Astrocyte (in vitro differentiated cells and primary cell): ENCODE data around the gene RHOBTB1. TPM values are rescaled to one million over a fixed set of nuclear protein-coding genes. Genes with fewer than 3 reads are reported as not detected.
"Not testable (repeated sequence)": the region's sequence is repeated elsewhere in the genome, so short reads cannot be mapped to it uniquely, and the experiment has no call there.

Source experiments
- DNase-seq: peaks from one replicate; pipeline ENCODE4 v3.0.0-alpha.2; 2010; ENCODE audit warnings: low read depth
- FAIRE-seq: peaks from 2 replicates; lab custom pipeline; 2011; peaks lifted over from hg19 to GRCh38; lab: Jason Lieb, UNC
- H2AFZ ChIP-seq: 2 replicates; pipeline ENCODE4 v1.6.0; 2012; ENCODE audit warnings: low read depth, low read length, inconsistent platforms
- H3K27ac ChIP-seq: 2 replicates; pipeline ENCODE4 v1.5.1; 2011; ENCODE audit warnings: low read depth, low read length, inconsistent platforms
- H3K27me3 ChIP-seq: 2 replicates; pipeline ENCODE4 v1.6.0; 2011; ENCODE audit warnings: low read length, inconsistent platforms; ENCODE audit not compliant: insufficient read depth
- H3K36me3 ChIP-seq: 2 replicates; pipeline ENCODE4 v1.5.1; 2011; ENCODE audit warnings: low read length, inconsistent platforms; ENCODE audit not compliant: insufficient read depth
- H3K4me1 ChIP-seq: 2 replicates; pipeline ENCODE4 v1.5.1; 2011; ENCODE audit warnings: low read length, inconsistent platforms; ENCODE audit not compliant: insufficient read depth
- H3K4me2 ChIP-seq: 2 replicates; pipeline ENCODE4 v1.6.0; 2012; ENCODE audit warnings: low read length, inconsistent platforms
- H3K4me3 ChIP-seq: 2 replicates; pipeline ENCODE4 v1.5.1; 2011; ENCODE audit warnings: low read depth, mild to moderate bottlenecking, low read length, inconsistent platforms; ENCODE audit not compliant: insufficient read depth
- H3K79me2 ChIP-seq: 2 replicates; pipeline ENCODE4 v1.6.0; 2012; ENCODE audit warnings: mild to moderate bottlenecking, low read length, inconsistent platforms; ENCODE audit not compliant: insufficient read depth
- H3K9ac ChIP-seq: 2 replicates; pipeline ENCODE4 v1.6.0; 2012; ENCODE audit warnings: mild to moderate bottlenecking, low read length, inconsistent platforms
- H3K9me3 ChIP-seq: 2 replicates; pipeline ENCODE4 v1.5.1; 2012; ENCODE audit warnings: low read depth, mild to moderate bottlenecking, low read length, inconsistent platforms; ENCODE audit not compliant: insufficient read depth
- H4K20me1 ChIP-seq: 2 replicates; pipeline ENCODE4 v1.6.0; 2012; ENCODE audit warnings: low read length, inconsistent platforms; ENCODE audit not compliant: insufficient read depth
- H3K27ac Mint-ChIP-seq: one replicate; pipeline ENCODE4 v1.8.0; 2021; ENCODE audit warnings: mild to moderate bottlenecking, mixed read lengths; ENCODE audit not compliant: unreplicated experiment
- H3K27me3 Mint-ChIP-seq: one replicate; pipeline ENCODE4 v1.8.0; 2021; ENCODE audit warnings: low read depth, mixed read lengths; ENCODE audit not compliant: unreplicated experiment
- H3K36me3 Mint-ChIP-seq: one replicate; pipeline ENCODE4 v1.8.0; 2021; ENCODE audit warnings: low read depth, mixed read lengths; ENCODE audit not compliant: unreplicated experiment
- H3K4me1 Mint-ChIP-seq: one replicate; pipeline ENCODE4 v1.8.0; 2021; ENCODE audit warnings: low read depth, mixed read lengths; ENCODE audit not compliant: unreplicated experiment
- H3K4me3 Mint-ChIP-seq: one replicate; pipeline ENCODE4 v1.8.0; 2021; ENCODE audit warnings: mild to moderate bottlenecking, moderate library complexity, mixed read lengths; ENCODE audit not compliant: unreplicated experiment
- H3K9me3 Mint-ChIP-seq: one replicate; pipeline ENCODE4 v1.8.0; 2021; ENCODE audit warnings: mild to moderate bottlenecking, mixed read lengths; ENCODE audit not compliant: unreplicated experiment
- CTCF ChIP-seq: IDR thresholded peaks from 2 replicates; pipeline ENCODE4 v1.5.1; 2011; ENCODE audit warnings: low read depth, mild to moderate bottlenecking, inconsistent platforms, low read length, moderate library complexity; ENCODE audit not compliant: insufficient read depth
- EZH2 ChIP-seq: IDR thresholded peaks from 2 replicates; pipeline ENCODE4 v1.6.1; 2012; ENCODE audit warnings: mild to moderate bottlenecking, low read length, inconsistent platforms; ENCODE audit not compliant: insufficient read depth
- total RNA-seq: library from RNA; stranded (reverse); gene quantifications from 2 replicates; pipeline ENCODE4 v1.2.1, GENCODE V29; 2021

RHOBTB1 gene
- total RNA-seq, 1 donor from 2014 or later = 46.5 TPM

- no peaks in the 10 kb centered on the region for H3K36me3 Mint-ChIP-seq
- no peak for FAIRE-seq
- no peaks in the 10 kb centered on the region for H3K27me3 Mint-ChIP-seq
- Histone ChIP-seq H3K4me3 (no peak overlapping the region), H3K36me3 (no peaks in the 10 kb centered on the region), H4K20me1 (no peaks in the 10 kb centered on the region), H3K9ac (no peak overlapping the region), H2AFZ (no peak overlapping the region), H3K4me1 (no peaks in the 10 kb centered on the region), H3K27ac (no peak overlapping the region), H3K27me3 (no peaks in the 10 kb centered on the region), H3K79me2 (no peaks in the 10 kb centered on the region), H3K9me3 (no peaks in the 10 kb centered on the region), H3K4me2 (no peak overlapping the region)
- no peak overlapping the region for H3K4me3 Mint-ChIP-seq
- no peak for DNase-seq
- H3K9me3 Mint-ChIP-seq = no peaks in the 10 kb centered on the region
- TF ChIP-seq EZH2 (no peak), CTCF (no peak)
- H3K4me1 Mint-ChIP-seq = no peaks in the 10 kb centered on the region
- H3K27ac Mint-ChIP-seq = no peak overlapping the region
These were observed 108.9 kb downstream of the RHOBTB1 start for GRCh38 chr10:60835049-60835448.

- no peaks in the 10 kb centered on the region for H3K9me3 Mint-ChIP-seq
These were observed 109.6 kb downstream of the RHOBTB1 start for GRCh38 chr10:60834401-60834800.

GRCh38 chr10:60832136-60832535 is 111.8 kb downstream of the RHOBTB1 start:
- not testable (repeated sequence) for DNase-seq, H3K27ac Mint-ChIP-seq, H3K27me3 Mint-ChIP-seq, H3K4me2 ChIP-seq, FAIRE-seq, H3K4me3 Mint-ChIP-seq, H3K27me3 ChIP-seq, H3K79me2 ChIP-seq, H2AFZ ChIP-seq, H3K36me3 ChIP-seq, H3K9ac ChIP-seq, H4K20me1 ChIP-seq, H3K36me3 Mint-ChIP-seq, H3K9me3 ChIP-seq, H3K9me3 Mint-ChIP-seq, H3K27ac ChIP-seq, H3K4me3 ChIP-seq
- H3K4me1 Mint-ChIP-seq = peaks cover 15% of the 10 kb centered on the region
- peaks cover 14% of the 10 kb centered on the region for H3K4me1 ChIP-seq

More at GRCh38 chr10:60834401-60834800, 109.6 kb downstream of the RHOBTB1 start:
- Histone ChIP-seq H3K9ac (no peak overlapping the region), H2AFZ (no peak overlapping the region), H3K4me2 (no peak overlapping the region), H3K36me3 (no peaks in the 10 kb centered on the region), H4K20me1 (no peaks in the 10 kb centered on the region), H3K9me3 (no peaks in the 10 kb centered on the region), H3K4me1 (no peaks in the 10 kb centered on the region), H3K79me2 (no peaks in the 10 kb centered on the region), H3K27me3 (no peaks in the 10 kb centered on the region), H3K4me3 (no peak overlapping the region), H3K27ac (no peak overlapping the region)
- TF ChIP-seq CTCF (no peak), EZH2 (no peak)
- H3K27me3 Mint-ChIP-seq = no peaks in the 10 kb centered on the region
- no peaks in the 10 kb centered on the region for H3K4me1 Mint-ChIP-seq
- FAIRE-seq (no peak), DNase-seq (no peak)
- no peak overlapping the region for H3K27ac Mint-ChIP-seq
- no peak overlapping the region for H3K4me3 Mint-ChIP-seq
- no peaks in the 10 kb centered on the region for H3K36me3 Mint-ChIP-seq
